ENCODE measurements around the gene ADAMTSL2.

Gene ADAMTSL2

GRCh38 chr9:133526721-133527321 is 7.7 kb upstream of the ADAMTSL2 start:
- no peak for DNase-seq (ENCODE audit: low read depth in 1 of 2, low spot score in 1 of 2)
- H3K27ac ChIP-seq (replicated peaks) = no peak overlapping the region
- peaks cover 4% of the 10 kb centered on the region for H3K27me3 ChIP-seq (ENCODE audit: insufficient read depth, poor library complexity, severe bottlenecking)
- no peak overlapping the region for H3K4me3 ChIP-seq (replicated peaks; ENCODE audit: insufficient read depth, low read length)
- TF ChIP-seq SPI1 (IDR thresholded peaks at IDR 0.05; ENCODE audit: borderline replicate concordance, low read depth) = no peak
- TF ChIP-seq CTCF (IDR thresholded peaks at IDR 0.05; ENCODE audit: insufficient read depth, low read length) = no peak
- no peak for TF ChIP-seq GABPA (IDR thresholded peaks at IDR 0.05; ENCODE audit: low read depth)
- TF ChIP-seq REST (IDR thresholded peaks at IDR 0.05; ENCODE audit: insufficient replicate concordance, low read depth) = no peak
- no peak for TF ChIP-seq POLR2AphosphoS5 (IDR thresholded peaks at IDR 0.05; ENCODE audit: low read depth)

- H3K27me3 ChIP-seq (ENCODE audit: insufficient read depth, poor library complexity, severe bottlenecking) = peaks cover 4% of the 10 kb centered on the region
- no peak for DNase-seq (ENCODE audit: low read depth in 1 of 2, low spot score in 1 of 2)
- H3K4me3 ChIP-seq (replicated peaks; ENCODE audit: insufficient read depth, low read length) = no peak overlapping the region
- TF ChIP-seq SPI1 (IDR thresholded peaks at IDR 0.05; ENCODE audit: borderline replicate concordance, low read depth) = no peak
- TF ChIP-seq REST (IDR thresholded peaks at IDR 0.05; ENCODE audit: insufficient replicate concordance, low read depth) = no peak
- TF ChIP-seq CTCF (IDR thresholded peaks at IDR 0.05; ENCODE audit: insufficient read depth, low read length) = no peak
- no peak for TF ChIP-seq POLR2AphosphoS5 (IDR thresholded peaks at IDR 0.05; ENCODE audit: low read depth)
- no peak for TF ChIP-seq GABPA (IDR thresholded peaks at IDR 0.05; ENCODE audit: low read depth)
- no peak overlapping the region for H3K27ac ChIP-seq (replicated peaks)
Measured at GRCh38 chr9:133527444-133527920, 7.0 kb upstream of the ADAMTSL2 start.

GRCh38 chr9:133528001-133528875 is 6.3 kb upstream of the ADAMTSL2 start:
- DNase-seq (ENCODE audit: low read depth in 1 of 2, low spot score in 1 of 2) = no peak
- H3K27ac ChIP-seq (replicated peaks) = no peak overlapping the region

More at GRCh38 chr9:133528001-133528875, 6.3 kb upstream of the ADAMTSL2 start:
- Histone ChIP-seq H3K4me3 (replicated peaks; ENCODE audit: insufficient read depth, low read length) (no peak overlapping the region), H3K27me3 (ENCODE audit: insufficient read depth, poor library complexity, severe bottlenecking) (peaks cover 6% of the 10 kb centered on the region)
- TF ChIP-seq SPI1 (IDR thresholded peaks at IDR 0.05; ENCODE audit: borderline replicate concordance, low read depth) (no peak), CTCF (IDR thresholded peaks at IDR 0.05; ENCODE audit: insufficient read depth, low read length) (no peak), REST (IDR thresholded peaks at IDR 0.05; ENCODE audit: insufficient replicate concordance, low read depth) (no peak), POLR2AphosphoS5 (IDR thresholded peaks at IDR 0.05; ENCODE audit: low read depth) (no peak), GABPA (IDR thresholded peaks at IDR 0.05; ENCODE audit: low read depth) (no peak)

All from HL-60 (cell line).